ENCODE data around the gene IPO13. TPM values are rescaled to one million over a fixed set of nuclear protein-coding genes. Genes with fewer than 3 reads are reported as not detected.
A peak's percentile ranks its signal among the peaks of the same experiment; 100 is the strongest.

The IPO13 gene
- total RNA-seq, 2 donors from 2014 or later = 10.4 to 29.3 TPM

DNA sequence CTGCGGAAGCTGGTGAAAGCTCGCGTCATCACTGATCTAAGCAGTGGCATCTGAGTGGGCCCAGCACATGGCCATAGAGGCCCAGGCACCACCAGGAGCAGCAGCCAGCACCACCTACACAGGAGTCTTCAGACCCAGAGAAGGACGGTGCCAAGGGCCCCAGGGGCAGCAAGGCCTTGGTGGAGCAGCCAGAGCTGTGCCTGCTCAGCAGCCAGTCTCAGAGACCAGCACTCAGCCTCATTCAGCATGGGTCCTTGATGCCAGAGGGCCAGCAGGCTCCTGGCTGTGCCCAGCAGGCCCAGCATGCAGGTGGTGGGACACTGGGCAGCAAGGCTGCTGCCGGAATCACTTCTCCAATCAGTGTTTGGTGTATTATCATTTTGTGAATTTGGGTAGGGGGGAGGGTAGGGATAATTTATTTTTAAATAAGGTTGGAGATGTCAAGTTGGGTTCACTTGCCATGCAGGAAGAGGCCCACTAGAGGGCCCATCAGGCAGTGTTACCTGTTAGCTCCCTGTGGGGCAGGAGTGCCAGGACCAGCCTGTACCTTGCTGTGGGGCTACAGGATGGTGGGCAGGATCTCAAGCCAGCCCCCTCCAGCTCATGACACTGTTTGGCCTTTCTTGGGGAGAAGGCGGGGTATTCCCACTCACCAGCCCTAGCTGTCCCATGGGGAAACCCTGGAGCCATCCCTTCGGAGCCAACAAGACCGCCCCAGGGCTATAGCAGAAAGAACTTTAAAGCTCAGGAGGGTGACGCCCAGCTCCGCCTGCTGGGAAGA lies 16.4 kb upstream of the IPO13 start:
- peaks cover 26% of the 10 kb centered on the region for H3K4me1 ChIP-seq
- H3K36me3 ChIP-seq (replicated peaks in 1 of 2; ENCODE audit: insufficient read depth in 1 of 2, low read depth in 2 of 2) = no peaks in the 10 kb centered on the region
- H3K4me3 ChIP-seq = no peak overlapping the region
- H3K27ac ChIP-seq = no peak overlapping the region
- intact Hi-C loops (cut with DNase I) = loop anchor here (10.0 kb wide), 1 partner anchor 166 kb away; no protein-coding TSS in a partner anchor
- DNase-seq (peak; percentile 26 to 64 (median 32)), ATAC-seq (no peak)
- WGBS, 2 donors = 88 to 90% methylated on average over 5 to 10 of the region's 10 CpGs
- H3K27me3 ChIP-seq = no peaks in the 10 kb centered on the region
- no peaks in the 10 kb centered on the region for H3K9me3 ChIP-seq
- TF ChIP-seq, protein P1, sequence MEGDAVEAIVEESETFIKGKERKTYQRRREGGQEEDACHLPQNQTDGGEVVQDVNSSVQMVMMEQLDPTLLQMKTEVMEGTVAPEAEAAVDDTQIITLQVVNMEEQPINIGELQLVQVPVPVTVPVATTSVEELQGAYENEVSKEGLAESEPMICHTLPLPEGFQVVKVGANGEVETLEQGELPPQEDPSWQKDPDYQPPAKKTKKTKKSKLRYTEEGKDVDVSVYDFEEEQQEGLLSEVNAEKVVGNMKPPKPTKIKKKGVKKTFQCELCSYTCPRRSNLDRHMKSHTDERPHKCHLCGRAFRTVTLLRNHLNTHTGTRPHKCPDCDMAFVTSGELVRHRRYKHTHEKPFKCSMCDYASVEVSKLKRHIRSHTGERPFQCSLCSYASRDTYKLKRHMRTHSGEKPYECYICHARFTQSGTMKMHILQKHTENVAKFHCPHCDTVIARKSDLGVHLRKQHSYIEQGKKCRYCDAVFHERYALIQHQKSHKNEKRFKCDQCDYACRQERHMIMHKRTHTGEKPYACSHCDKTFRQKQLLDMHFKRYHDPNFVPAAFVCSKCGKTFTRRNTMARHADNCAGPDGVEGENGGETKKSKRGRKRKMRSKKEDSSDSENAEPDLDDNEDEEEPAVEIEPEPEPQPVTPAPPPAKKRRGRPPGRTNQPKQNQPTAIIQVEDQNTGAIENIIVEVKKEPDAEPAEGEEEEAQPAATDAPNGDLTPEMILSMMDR (IDR thresholded peaks at IDR 0.05) = peak in 6 of 7 experiments; percentile 30 to 57 (median 46)
- no peak for TF ChIP-seq POLR2A (IDR thresholded peaks at IDR 0.05)

DNA sequence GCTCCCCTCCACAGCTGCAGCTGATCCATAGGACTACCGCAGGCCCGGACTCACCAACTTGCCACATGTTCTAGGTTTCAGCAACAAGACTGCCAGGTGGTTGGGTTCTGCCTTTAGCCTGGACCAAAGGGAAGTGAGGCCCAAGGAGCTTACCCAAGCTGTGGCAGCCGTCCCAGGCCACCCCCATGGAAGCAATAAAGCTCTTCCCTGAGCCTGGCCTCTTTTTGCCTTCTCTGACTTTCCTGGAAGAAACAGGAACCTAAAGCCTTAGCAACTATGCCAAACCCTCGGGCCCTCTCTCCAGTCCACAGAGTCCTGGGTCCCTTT lies 15.8 kb upstream of the IPO13 start:
- H3K27me3 ChIP-seq = no peaks in the 10 kb centered on the region
- WGBS, 2 donors = 81 to 83% methylated on average over 1 to 4 of the region's 4 CpGs
- DNase-seq (no peak), ATAC-seq (no peak)
- H3K4me3 ChIP-seq = no peak overlapping the region
- H3K36me3 ChIP-seq (replicated peaks in 1 of 2; ENCODE audit: insufficient read depth in 1 of 2, low read depth in 2 of 2) = no peaks in the 10 kb centered on the region
- no peaks in the 10 kb centered on the region for H3K9me3 ChIP-seq
- intact Hi-C loops (cut with DNase I) = loop anchor here (10.0 kb wide), 1 partner anchor 166 kb away; no protein-coding TSS in a partner anchor
- TF ChIP-seq, protein P1 (IDR thresholded peaks at IDR 0.05) = no peak
- no peak for TF ChIP-seq POLR2A (IDR thresholded peaks at IDR 0.05)
- H3K27ac ChIP-seq = no peak overlapping the region
- peaks cover 31% of the 10 kb centered on the region for H3K4me1 ChIP-seq

DNA sequence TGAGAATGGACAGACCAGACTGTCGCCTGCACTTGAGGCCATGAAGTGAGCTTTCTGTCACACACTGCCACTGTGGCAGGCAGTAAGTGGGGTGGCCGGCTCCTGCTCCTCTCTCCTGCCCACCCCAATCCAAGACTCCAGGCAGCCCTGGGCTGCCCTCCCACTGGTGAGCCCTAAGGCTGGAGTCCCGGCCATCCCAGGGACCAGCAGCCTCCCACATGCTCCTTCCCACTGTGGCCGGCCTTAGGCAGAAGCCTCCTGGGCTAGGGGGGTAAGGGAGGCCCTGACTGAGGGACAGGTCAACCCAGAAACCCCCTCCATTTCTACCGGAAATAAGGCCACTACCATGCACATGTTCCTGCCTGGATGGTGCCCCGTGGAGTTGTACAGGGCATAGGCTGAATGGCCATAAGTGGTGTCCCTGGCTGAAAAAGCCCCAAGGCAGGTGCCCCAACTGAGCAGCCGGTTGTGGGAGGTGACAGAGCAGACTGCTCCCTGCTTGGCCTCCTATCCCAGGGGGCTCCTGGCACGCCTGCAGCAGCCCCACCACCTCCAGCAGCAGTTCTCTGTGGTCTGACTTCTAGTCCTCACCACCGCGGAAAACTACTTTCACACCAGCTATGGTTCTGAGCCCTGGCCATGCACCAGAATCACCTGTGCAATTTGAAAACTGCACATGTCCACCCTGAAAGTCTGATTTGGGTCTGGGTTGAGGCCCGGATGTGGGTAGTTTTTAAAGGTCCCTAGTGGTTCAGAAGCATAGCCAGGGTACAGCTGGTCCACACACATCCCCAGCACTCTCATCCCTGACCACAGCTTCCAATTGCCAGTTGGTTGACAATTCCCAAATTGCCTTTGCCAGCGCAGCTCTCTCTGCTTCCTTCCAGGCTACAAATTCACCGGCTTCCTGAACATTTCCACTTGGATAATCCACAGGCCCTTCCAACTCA lies 14.8 kb upstream of the IPO13 start:
- 84 to 91% methylated on average over 8 to 13 of the region's 13 CpGs for WGBS, 2 donors
- no peak for DNase-seq
- H3K27ac ChIP-seq = no peak overlapping the region
- H3K4me1 ChIP-seq = peaks cover 39% of the 10 kb centered on the region
- H3K27me3 ChIP-seq = no peaks in the 10 kb centered on the region
- ATAC-seq = no peak
- no peak for TF ChIP-seq POLR2A (IDR thresholded peaks at IDR 0.05)
- intact Hi-C loops (cut with DNase I) = loop anchor here (10.0 kb wide), 1 partner anchor 167 kb away; no protein-coding TSS in a partner anchor
- H3K9me3 ChIP-seq = no peaks in the 10 kb centered on the region
- no peaks in the 10 kb centered on the region for H3K36me3 ChIP-seq (replicated peaks in 1 of 2; ENCODE audit: insufficient read depth in 1 of 2, low read depth in 2 of 2)
- no peak overlapping the region for H3K4me3 ChIP-seq

DNA sequence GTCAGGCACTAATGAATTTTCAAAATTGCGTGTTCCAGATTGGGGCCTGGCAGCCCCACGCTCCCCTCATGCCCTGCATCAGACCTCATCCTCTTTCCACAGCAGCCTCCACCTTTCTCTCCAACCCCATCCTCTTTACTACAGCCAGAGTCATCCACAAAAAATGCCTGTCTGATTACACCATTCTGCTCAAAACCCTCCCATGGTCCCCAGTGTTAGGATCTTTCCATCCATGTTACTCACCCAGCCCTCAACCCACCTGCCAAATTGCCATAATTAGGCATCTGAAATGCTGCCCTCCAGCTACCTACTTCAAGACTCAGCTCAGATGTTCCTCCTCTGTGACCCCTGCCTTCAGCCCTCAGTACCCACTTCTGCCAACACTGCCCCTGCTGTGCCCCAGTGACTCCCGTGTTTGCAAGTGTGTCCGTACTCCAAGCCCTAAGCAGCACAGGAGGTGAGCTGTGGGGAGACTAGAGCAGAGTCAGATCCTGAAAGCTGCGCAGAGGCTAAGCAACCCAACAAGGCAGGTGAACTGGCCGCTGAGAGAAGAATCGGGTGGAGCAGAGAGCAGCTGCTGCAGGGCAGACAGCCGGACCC lies 13.9 kb upstream of the IPO13 start:
- Histone ChIP-seq H3K9me3 (no peaks in the 10 kb centered on the region), H3K27ac (peak overlapping the region in 3 of 4 donors; percentile 7 to 60 (median 57)), H3K4me3 (no peak overlapping the region), H3K36me3 (replicated peaks in 1 of 2; ENCODE audit: insufficient read depth in 1 of 2, low read depth in 2 of 2) (no peaks in the 10 kb centered on the region), H3K4me1 (peaks cover 45% of the 10 kb centered on the region), H3K27me3 (no peaks in the 10 kb centered on the region)
- intact Hi-C loops (cut with DNase I) = loop anchor here (10.0 kb wide), 1 partner anchor 168 kb away; no protein-coding TSS in a partner anchor
- no peak for ATAC-seq
- 21 to 32% methylated on average over 6 to 8 of the region's 8 CpGs for WGBS, 2 donors
- DNase-seq = no peak
- TF ChIP-seq POLR2A (IDR thresholded peaks at IDR 0.05) = no peak
- TF ChIP-seq, protein P1 (IDR thresholded peaks at IDR 0.05) = no peak
